H1 (cell line): ENCODE results near the gene RAD51C.

Experiments
- CTCF ChIP-seq, 3 experiments: IDR thresholded peaks; 1 replicate in 2 of 3; 2 replicates in 1 of 3; pipeline versions ENCODE4 v1.5.1 to v1.6.1; 2011; ENCODE audit warnings: low read length in 3 of 3, mild to moderate bottlenecking in 3 of 3, inconsistent platforms in 2 of 3, low read depth in 1 of 3, moderate library complexity in 1 of 3; ENCODE audit not compliant: insufficient read depth in 1 of 3; ENCODE audit errors: control extremely low read depth in 1 of 3
- EP300 ChIP-seq, 2 experiments: IDR thresholded peaks; 1 replicate in 1 of 2; 2 replicates in 1 of 2; pipeline ENCODE4 v1.6.1; 2011 to 2012; ENCODE audit warnings: low read depth in 2 of 2, low read length in 2 of 2, mild to moderate bottlenecking in 2 of 2, borderline replicate concordance in 1 of 2, inconsistent platforms in 1 of 2, moderate library complexity in 1 of 2

DNA sequence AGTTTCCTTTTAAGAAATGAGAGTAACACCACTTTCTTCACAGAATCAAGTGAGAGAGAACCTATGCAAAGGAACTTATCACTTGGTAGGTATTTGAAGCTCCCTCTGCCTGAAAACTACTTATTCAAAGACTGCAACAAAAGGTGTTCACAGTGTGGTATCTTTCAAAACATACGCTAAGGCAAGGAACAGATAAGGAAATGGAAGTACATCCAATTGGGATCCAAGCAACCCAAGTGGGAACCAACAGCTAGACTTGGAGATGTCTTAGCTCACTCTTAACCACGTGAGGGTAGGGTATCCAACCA lies 62.8 kb downstream of the RAD51C start:
- no peak for TF ChIP-seq CTCF (IDR thresholded peaks at IDR 0.05; ENCODE audit: control extremely low read depth in 1 of 3, insufficient read depth in 1 of 3, low read depth in 1 of 3, low read length in 3 of 3)
- TF ChIP-seq EP300 (IDR thresholded peaks at IDR 0.05; ENCODE audit: borderline replicate concordance in 1 of 2, low read depth in 2 of 2, low read length in 2 of 2), result no peak
